ENCODE data around the gene KCNQ1. TPM values are rescaled to one million over a fixed set of nuclear protein-coding genes. Genes with fewer than 3 reads are reported as not detected.

The KCNQ1 gene
- total RNA-seq, 1 experiment from 2014 or later: not detected

DNA sequence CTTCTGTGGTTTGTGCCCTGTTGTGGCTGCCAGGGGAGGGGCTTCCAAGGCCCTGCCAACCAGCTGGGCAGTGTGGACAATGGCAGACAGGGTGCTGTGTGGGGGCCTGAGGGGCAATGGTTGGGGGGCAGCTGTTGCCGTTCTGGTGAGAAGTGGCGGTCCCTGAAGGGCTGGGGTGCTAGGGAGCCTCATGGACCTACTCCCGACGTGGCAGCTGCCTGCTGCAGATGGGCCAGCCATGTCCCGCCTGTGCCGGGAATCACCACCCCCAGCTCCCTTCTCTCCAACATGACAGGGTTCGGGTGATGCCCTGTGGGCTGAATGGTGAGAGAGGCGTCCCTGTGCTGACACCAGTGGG, 74.2 kb downstream of the KCNQ1 start:
- Histone ChIP-seq H3F3A (ENCODE audit: insufficient read depth, low read depth) (no peaks in the 10 kb centered on the region), H3K4me1 (replicated peaks; ENCODE audit: insufficient read depth) (no peaks in the 10 kb centered on the region), H3K79me2 (ENCODE audit: low read depth) (no peaks in the 10 kb centered on the region), H3K4me2 (no peak overlapping the region), H3K27me3 (ENCODE audit: insufficient read depth, low read depth) (peaks cover 52% of the 10 kb centered on the region), H4K20me1 (ENCODE audit: insufficient read depth) (no peaks in the 10 kb centered on the region), H3K36me3 (ENCODE audit: low read depth) (no peaks in the 10 kb centered on the region), H2AFZ (no peak overlapping the region), H3K9me2 (ENCODE audit: insufficient read depth) (no peaks in the 10 kb centered on the region), H3K27ac (no peak overlapping the region), H3K9me3 (ENCODE audit: insufficient read depth, low read depth) (no peaks in the 10 kb centered on the region), H3K4me3 (no peak overlapping the region)
- TF ChIP-seq, protein P1, sequence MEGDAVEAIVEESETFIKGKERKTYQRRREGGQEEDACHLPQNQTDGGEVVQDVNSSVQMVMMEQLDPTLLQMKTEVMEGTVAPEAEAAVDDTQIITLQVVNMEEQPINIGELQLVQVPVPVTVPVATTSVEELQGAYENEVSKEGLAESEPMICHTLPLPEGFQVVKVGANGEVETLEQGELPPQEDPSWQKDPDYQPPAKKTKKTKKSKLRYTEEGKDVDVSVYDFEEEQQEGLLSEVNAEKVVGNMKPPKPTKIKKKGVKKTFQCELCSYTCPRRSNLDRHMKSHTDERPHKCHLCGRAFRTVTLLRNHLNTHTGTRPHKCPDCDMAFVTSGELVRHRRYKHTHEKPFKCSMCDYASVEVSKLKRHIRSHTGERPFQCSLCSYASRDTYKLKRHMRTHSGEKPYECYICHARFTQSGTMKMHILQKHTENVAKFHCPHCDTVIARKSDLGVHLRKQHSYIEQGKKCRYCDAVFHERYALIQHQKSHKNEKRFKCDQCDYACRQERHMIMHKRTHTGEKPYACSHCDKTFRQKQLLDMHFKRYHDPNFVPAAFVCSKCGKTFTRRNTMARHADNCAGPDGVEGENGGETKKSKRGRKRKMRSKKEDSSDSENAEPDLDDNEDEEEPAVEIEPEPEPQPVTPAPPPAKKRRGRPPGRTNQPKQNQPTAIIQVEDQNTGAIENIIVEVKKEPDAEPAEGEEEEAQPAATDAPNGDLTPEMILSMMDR (conservative IDR thresholded peaks at IDR 0.05): no peak
- no peak for TF ChIP-seq EZH2 (IDR thresholded peaks at IDR 0.05; ENCODE audit: low read depth)
- POLR2A ChIA-PET (ENCODE audit: unreplicated experiment): no interaction called here
- intact Hi-C loops (cut with micrococcal nuclease; ENCODE audit: unreplicated experiment): no loop called here
- no TSS peak for BruUV-seq (replicated peaks)
- no peak for DNase-seq
- CTCF ChIA-PET: no interaction called here

DNA sequence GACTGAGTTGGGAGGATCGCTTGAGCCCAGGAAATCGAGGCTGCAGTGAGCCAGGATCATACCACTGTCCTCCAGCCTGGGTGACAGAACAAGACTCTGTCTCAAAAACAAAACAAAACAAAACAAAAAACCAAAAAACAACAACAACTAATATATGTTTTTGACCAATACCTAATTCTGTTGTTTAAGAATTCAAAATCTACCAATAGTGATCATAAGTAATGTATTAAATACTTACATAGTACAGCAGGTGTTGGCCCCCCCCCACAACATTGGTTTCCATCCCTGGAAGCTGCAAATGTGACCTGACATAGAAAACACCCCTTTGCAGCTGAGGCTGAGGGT, 74.7 kb downstream of the KCNQ1 start:
- Histone ChIP-seq H3K4me2 (no peak overlapping the region), H2AFZ (no peak overlapping the region), H3K4me1 (replicated peaks; ENCODE audit: insufficient read depth) (no peaks in the 10 kb centered on the region), H4K20me1 (ENCODE audit: insufficient read depth) (no peaks in the 10 kb centered on the region), H3K27ac (no peak overlapping the region), H3F3A (ENCODE audit: insufficient read depth, low read depth) (no peaks in the 10 kb centered on the region), H3K4me3 (no peak overlapping the region), H3K36me3 (ENCODE audit: low read depth) (no peaks in the 10 kb centered on the region), H3K9me3 (ENCODE audit: insufficient read depth, low read depth) (no peaks in the 10 kb centered on the region), H3K9me2 (ENCODE audit: insufficient read depth) (no peaks in the 10 kb centered on the region), H3K27me3 (ENCODE audit: insufficient read depth, low read depth) (peaks cover 52% of the 10 kb centered on the region), H3K79me2 (ENCODE audit: low read depth) (no peaks in the 10 kb centered on the region)
- BruUV-seq (replicated peaks): no TSS peak
- intact Hi-C loops (cut with micrococcal nuclease; ENCODE audit: unreplicated experiment): no loop called here
- TF ChIP-seq EZH2 (IDR thresholded peaks at IDR 0.05; ENCODE audit: low read depth): no peak
- TF ChIP-seq, protein P1 (conservative IDR thresholded peaks at IDR 0.05): no peak
- ChIA-PET CTCF (no interaction called here), POLR2A (ENCODE audit: unreplicated experiment) (no interaction called here)
- DNase-seq: no peak

DNA sequence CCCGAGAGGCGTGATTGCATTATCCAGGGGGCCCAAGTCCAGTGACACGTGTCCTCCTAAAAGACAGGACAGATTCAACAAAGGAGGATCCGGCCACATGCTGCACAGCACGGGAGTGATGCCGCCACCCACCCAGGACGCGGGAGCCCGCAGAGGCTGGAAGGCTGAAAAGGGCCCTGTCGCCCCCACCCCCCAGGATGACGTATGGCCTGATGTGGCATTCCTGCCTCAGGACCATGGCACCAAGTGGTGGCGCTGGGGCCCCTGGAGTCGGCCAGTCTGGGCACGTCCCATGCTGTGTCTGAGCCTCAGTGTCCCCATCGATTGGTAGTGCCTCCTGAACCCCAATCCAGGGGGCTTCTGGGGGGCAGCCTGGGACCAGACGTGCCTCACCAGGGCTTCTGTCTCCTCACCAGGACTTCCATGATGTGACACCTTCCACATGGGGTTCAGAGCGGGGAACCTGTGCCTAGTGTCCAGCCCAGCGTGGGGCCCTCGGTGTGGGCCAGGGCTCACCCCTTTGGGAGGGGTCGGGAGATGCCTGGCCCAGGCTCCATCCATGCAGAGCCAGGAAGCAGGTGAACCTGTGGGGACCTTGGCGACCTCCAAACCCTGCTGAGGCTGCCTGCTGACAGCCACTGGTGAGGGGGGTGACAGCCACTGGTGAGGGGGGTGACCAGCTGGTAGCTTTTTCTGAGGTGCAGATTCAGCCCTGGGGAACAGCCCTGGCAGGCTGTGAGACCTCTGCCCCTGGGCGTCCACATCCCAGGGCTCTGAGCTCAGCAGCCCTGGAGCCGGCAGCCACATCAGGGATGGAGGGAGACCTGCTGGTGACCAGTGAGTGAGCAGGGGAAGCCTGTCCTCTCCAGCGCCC, 75.3 kb downstream of the KCNQ1 start:
- TF ChIP-seq, protein P1 (conservative IDR thresholded peaks at IDR 0.05): no peak
- no peak for TF ChIP-seq EZH2 (IDR thresholded peaks at IDR 0.05; ENCODE audit: low read depth)
- no peaks in the 10 kb centered on the region for H3K36me3 ChIP-seq (ENCODE audit: low read depth)
- H3K9me2 ChIP-seq (ENCODE audit: insufficient read depth): no peaks in the 10 kb centered on the region
- no peaks in the 10 kb centered on the region for H3F3A ChIP-seq (ENCODE audit: insufficient read depth, low read depth)
- H2AFZ ChIP-seq: no peak overlapping the region
- CTCF ChIA-PET: no interaction called here
- H3K4me2 ChIP-seq: no peak overlapping the region
- H3K9me3 ChIP-seq (ENCODE audit: insufficient read depth, low read depth): no peaks in the 10 kb centered on the region
- H3K79me2 ChIP-seq (ENCODE audit: low read depth): no peaks in the 10 kb centered on the region
- no peak for DNase-seq
- BruUV-seq (replicated peaks): no TSS peak
- no peak overlapping the region for H3K4me3 ChIP-seq
- H4K20me1 ChIP-seq (ENCODE audit: insufficient read depth): no peaks in the 10 kb centered on the region
- POLR2A ChIA-PET (ENCODE audit: unreplicated experiment): no interaction called here
- H3K27me3 ChIP-seq (ENCODE audit: insufficient read depth, low read depth): peaks cover 52% of the 10 kb centered on the region
- H3K27ac ChIP-seq: no peak overlapping the region
- H3K4me1 ChIP-seq (replicated peaks; ENCODE audit: insufficient read depth): no peaks in the 10 kb centered on the region
- intact Hi-C loops (cut with micrococcal nuclease; ENCODE audit: unreplicated experiment): no loop called here
